HL-60 (cell line): ENCODE data around the gene ZBED4.

Experiments
- DNase-seq, 2 experiments: peaks; one replicate each; pipeline ENCODE4 v3.0.0-alpha.2; 2010 to 2020; ENCODE audit warnings: low read depth in 1 of 2, low spot score in 1 of 2
- H3K27ac ChIP-seq: fragments of 250-450 bp; sonication (Bioruptor Pico); replicated peaks from 2 replicates; pipeline ENCODE4 v1.5.1; 2020; ENCODE audit warnings: mild to moderate bottlenecking, moderate library complexity
- H3K27me3 ChIP-seq: fragments of 250-450 bp; sonication (Bioruptor Pico); 2 replicates; pipeline ENCODE4 v1.5.1; 2021; ENCODE audit warnings: mild to moderate bottlenecking, moderate library complexity; ENCODE audit not compliant: insufficient read depth, poor library complexity, severe bottlenecking
- H3K4me3 ChIP-seq: replicated peaks from 2 replicates; pipeline ENCODE4 v1.5.1; 2011; ENCODE audit warnings: mild to moderate bottlenecking, control low read depth, low read length; ENCODE audit not compliant: insufficient read depth
- GABPA ChIP-seq: IDR thresholded peaks from 2 replicates; pipeline ENCODE4 v1.6.1; 2012; ENCODE audit warnings: low read depth
- POLR2AphosphoS5 ChIP-seq: IDR thresholded peaks from 2 replicates; pipeline ENCODE4 v1.6.1; 2012; ENCODE audit warnings: low read depth
- SPI1 ChIP-seq: IDR thresholded peaks from 2 replicates; pipeline ENCODE4 v1.6.1; 2012; ENCODE audit warnings: low read depth, mild to moderate bottlenecking, borderline replicate concordance
- TF ChIP-seq, protein P1 (sequence below): IDR thresholded peaks from 2 replicates; pipeline ENCODE4 v1.6.1; 2012; ENCODE audit warnings: low read depth; ENCODE audit not compliant: insufficient replicate concordance
- TF ChIP-seq, protein P2 (sequence below): IDR thresholded peaks from one replicate; pipeline ENCODE4 v1.5.1; 2011; ENCODE audit warnings: low read length, control low read depth, inconsistent platforms; ENCODE audit not compliant: insufficient read depth

The ZBED4 gene

DNA sequence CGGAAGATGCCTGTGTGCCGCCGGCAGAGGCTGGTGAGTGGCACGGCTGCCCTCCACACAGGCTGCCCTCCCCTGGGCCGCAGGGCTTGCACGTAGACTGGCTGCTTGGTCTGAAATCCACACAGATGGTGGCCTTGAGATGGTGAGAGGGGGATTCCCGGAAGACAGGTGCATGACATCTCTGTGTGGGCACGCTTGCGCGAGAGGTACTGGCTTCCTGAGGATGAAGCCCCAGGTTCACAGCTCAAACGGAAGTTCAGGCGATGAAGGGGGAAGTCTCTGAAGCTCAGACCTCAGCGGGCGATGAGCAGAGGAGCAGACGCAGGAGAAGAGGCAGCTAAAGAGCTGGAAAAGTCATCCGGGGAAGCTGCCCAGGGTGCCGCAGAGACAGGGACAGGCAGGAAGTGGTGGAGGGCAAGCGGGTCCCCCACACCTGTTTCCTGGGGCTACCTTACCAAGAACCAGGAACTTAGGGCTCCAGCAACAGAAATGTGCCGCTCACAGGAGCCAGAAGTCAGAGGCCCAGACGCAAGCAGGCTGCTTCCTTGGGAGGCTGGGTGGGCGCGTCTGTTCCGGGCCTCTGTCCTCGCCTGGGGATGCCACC, 72.0 kb downstream of the ZBED4 start:
- H3K27ac ChIP-seq = peak overlapping the region; percentile 74
- H3K27me3 ChIP-seq = no peaks in the 10 kb centered on the region
- H3K4me3 ChIP-seq = no peak overlapping the region
- DNase-seq = peak; percentile 70 to 83
- TF ChIP-seq POLR2AphosphoS5 = peak; percentile 65
- TF ChIP-seq SPI1 = peak; percentile 72; the same call in 1 of the 2 replicates
- TF ChIP-seq GABPA = peak; percentile 69
- TF ChIP-seq, protein P1, sequence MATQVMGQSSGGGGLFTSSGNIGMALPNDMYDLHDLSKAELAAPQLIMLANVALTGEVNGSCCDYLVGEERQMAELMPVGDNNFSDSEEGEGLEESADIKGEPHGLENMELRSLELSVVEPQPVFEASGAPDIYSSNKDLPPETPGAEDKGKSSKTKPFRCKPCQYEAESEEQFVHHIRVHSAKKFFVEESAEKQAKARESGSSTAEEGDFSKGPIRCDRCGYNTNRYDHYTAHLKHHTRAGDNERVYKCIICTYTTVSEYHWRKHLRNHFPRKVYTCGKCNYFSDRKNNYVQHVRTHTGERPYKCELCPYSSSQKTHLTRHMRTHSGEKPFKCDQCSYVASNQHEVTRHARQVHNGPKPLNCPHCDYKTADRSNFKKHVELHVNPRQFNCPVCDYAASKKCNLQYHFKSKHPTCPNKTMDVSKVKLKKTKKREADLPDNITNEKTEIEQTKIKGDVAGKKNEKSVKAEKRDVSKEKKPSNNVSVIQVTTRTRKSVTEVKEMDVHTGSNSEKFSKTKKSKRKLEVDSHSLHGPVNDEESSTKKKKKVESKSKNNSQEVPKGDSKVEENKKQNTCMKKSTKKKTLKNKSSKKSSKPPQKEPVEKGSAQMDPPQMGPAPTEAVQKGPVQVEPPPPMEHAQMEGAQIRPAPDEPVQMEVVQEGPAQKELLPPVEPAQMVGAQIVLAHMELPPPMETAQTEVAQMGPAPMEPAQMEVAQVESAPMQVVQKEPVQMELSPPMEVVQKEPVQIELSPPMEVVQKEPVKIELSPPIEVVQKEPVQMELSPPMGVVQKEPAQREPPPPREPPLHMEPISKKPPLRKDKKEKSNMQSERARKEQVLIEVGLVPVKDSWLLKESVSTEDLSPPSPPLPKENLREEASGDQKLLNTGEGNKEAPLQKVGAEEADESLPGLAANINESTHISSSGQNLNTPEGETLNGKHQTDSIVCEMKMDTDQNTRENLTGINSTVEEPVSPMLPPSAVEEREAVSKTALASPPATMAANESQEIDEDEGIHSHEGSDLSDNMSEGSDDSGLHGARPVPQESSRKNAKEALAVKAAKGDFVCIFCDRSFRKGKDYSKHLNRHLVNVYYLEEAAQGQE = peak; percentile 38
- TF ChIP-seq, protein P2, sequence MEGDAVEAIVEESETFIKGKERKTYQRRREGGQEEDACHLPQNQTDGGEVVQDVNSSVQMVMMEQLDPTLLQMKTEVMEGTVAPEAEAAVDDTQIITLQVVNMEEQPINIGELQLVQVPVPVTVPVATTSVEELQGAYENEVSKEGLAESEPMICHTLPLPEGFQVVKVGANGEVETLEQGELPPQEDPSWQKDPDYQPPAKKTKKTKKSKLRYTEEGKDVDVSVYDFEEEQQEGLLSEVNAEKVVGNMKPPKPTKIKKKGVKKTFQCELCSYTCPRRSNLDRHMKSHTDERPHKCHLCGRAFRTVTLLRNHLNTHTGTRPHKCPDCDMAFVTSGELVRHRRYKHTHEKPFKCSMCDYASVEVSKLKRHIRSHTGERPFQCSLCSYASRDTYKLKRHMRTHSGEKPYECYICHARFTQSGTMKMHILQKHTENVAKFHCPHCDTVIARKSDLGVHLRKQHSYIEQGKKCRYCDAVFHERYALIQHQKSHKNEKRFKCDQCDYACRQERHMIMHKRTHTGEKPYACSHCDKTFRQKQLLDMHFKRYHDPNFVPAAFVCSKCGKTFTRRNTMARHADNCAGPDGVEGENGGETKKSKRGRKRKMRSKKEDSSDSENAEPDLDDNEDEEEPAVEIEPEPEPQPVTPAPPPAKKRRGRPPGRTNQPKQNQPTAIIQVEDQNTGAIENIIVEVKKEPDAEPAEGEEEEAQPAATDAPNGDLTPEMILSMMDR = no peak

DNA sequence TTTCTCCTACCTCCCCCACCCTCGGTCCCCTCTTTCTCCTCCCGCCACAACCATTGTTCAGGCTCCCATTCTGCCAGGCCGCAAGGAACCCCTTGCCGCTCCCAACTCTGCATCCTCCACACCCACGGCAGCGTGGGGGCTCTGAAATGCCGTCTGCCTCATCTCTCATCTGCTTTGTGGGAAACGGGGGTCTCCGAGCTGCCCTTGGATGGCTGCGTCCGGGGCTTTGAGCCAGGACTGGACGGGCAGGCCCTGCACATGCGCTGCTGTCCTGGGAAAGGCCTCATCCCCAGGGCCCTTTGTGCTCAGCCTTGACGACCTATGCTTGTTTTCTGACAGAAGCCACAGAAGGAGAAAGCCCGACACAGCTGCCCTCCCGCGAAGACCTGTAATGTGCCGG, 73.3 kb downstream of the ZBED4 start:
- H3K27me3 ChIP-seq = no peaks in the 10 kb centered on the region
- no peak for TF ChIP-seq POLR2AphosphoS5
- no peak for TF ChIP-seq GABPA
- TF ChIP-seq SPI1 = no peak
- TF ChIP-seq, protein P2 = no peak
- TF ChIP-seq, protein P1 = no peak
- H3K27ac ChIP-seq = no peak overlapping the region
- no peak for DNase-seq
- no peak overlapping the region for H3K4me3 ChIP-seq

DNA sequence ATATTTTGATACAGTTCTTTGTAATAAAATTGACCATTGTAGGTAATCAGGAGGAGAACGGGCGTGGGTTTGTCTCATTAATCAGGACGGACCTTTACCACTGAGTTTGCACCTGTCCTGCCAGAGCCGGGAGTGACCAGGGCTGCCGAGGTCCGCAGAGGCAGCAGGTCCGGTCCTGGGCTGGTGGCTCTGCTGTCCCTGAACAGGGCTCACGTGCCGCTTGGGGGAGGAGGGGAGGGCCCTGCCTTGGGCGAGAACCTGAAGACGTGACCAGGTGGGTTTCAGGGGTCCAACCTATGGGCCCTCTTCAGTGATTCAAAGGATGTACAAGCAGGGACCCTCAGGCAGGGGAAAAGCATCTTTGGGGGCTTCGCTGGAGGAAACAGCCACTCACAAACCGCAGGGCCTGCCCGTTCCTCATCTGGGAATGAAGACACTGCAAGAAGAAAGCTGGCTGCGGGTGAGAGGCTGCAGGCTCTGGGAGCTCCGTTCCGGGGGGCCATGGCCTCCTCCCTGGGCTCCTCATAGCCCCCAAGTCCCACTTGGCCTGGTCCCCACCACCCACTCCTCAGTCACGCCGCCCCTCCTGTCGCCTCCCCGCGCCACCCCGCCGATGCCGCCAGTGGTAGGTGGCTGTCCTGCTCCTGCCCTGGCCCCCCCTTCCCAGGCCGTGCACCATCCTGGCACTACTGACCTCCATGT, 74.0 kb downstream of the ZBED4 start:
- Histone ChIP-seq H3K4me3 (no peak overlapping the region), H3K27ac (no peak overlapping the region), H3K27me3 (no peaks in the 10 kb centered on the region)
- no peak for TF ChIP-seq SPI1
- no peak for TF ChIP-seq GABPA
- TF ChIP-seq POLR2AphosphoS5 = no peak
- TF ChIP-seq, protein P2 = no peak
- TF ChIP-seq, protein P1 = no peak
- no peak for DNase-seq
